Mucosa of gallbladder (tissue), 1 donor: ENCODE results near the gene FCER1A. TPM values are rescaled to one million over a fixed set of nuclear protein-coding genes. Genes with fewer than 3 reads are reported as not detected.

ENCODE experiments used
- DNase-seq: peaks from one replicate; pipeline ENCODE4 v3.0.0-alpha.2; 2020; ENCODE audit warnings: low spot score
- total RNA-seq: library from RNA; stranded (reverse); gene quantifications from one replicate; pipeline ENCODE4 v1.2.1, GENCODE V29; 2021
- donor health status: DM: no; HTN: no; CAD: no.

FCER1A gene
- total RNA-seq, 1 donor from 2014 or later: 1.1 TPM

DNA sequence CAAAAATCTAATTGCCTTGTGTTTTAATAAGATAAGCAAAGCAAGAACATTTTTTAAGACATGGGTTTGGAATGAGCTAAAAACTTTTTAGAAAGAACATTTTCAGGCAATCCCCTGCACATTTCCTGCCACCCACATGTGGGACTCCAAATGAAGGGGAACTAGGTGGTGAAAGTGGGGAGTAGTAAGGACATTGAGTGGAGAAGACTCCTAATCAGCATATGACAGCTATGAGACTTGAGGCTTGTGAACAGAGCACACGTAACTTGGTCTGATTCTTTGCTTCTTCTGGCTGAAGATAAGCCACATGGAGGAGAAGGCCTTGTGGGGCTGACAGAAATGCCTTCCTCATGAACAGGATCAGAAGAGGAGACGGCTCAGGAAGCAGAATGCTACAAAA, 50.3 kb downstream of the FCER1A start:
- no peak for DNase-seq

Other genes starting within 250 kb of the FCER1A start
- gene AIM2, start 225.6 kb upstream of the FCER1A start, total RNA-seq: 0.86 TPM
- 5.2 TPM for gene CADM3, start 130.7 kb upstream of the FCER1A start, total RNA-seq
- 23.3 TPM for gene ACKR1, start 97.5 kb upstream of the FCER1A start, total RNA-seq
- gene OR10J4, start 129.9 kb downstream of the FCER1A start, total RNA-seq: not detected
- gene OR10J1, start 137.4 kb downstream of the FCER1A start, total RNA-seq: not detected
- gene OR10J5, start 233.7 kb downstream of the FCER1A start, total RNA-seq: not detected